Hepatocyte (in vitro differentiated cells): ENCODE results near the gene HSDL2. TPM values are rescaled to one million over a fixed set of nuclear protein-coding genes. Genes with fewer than 3 reads are reported as not detected.

Experiments
- DNase-seq: peaks from one replicate; pipeline ENCODE4 v3.0.0-alpha.2; 2016; ENCODE audit warnings: low spot score
- H2AFZ ChIP-seq: fragments of 200-600 bp; sonication (generic); 2 replicates; pipeline ENCODE4 v1.6.0; 2016; ENCODE audit warnings: antibody characterized with exemption, mild to moderate bottlenecking
- H3K27ac ChIP-seq: fragments of 200-600 bp; sonication (generic); 2 replicates; pipeline ENCODE4 v1.5.1; 2016; ENCODE audit warnings: mild to moderate bottlenecking
- H3K27me3 ChIP-seq: fragments of 200-600 bp; sonication (generic); 2 replicates; pipeline ENCODE4 v1.6.1; 2016
- H3K36me3 ChIP-seq: fragments of 200-600 bp; sonication (generic); replicated peaks from 2 replicates; pipeline ENCODE4 v1.5.1; 2016; ENCODE audit warnings: low read depth; ENCODE audit not compliant: insufficient read depth
- H3K4me1 ChIP-seq: fragments of 200-600 bp; sonication (generic); 2 replicates; pipeline ENCODE4 v1.5.1; 2016; ENCODE audit warnings: mild to moderate bottlenecking, moderate library complexity; ENCODE audit not compliant: insufficient read depth
- H3K4me2 ChIP-seq: fragments of 200-600 bp; sonication (generic); 2 replicates; pipeline ENCODE4 v1.6.0; 2016
- H3K4me3 ChIP-seq: fragments of 200-600 bp; sonication (generic); 2 replicates; pipeline ENCODE4 v1.5.1; 2016; ENCODE audit warnings: mild to moderate bottlenecking
- H3K79me2 ChIP-seq: fragments of 200-600 bp; sonication (generic); 2 replicates; pipeline ENCODE4 v1.6.0; 2017; ENCODE audit warnings: mild to moderate bottlenecking
- H3K9me2 ChIP-seq: fragments of 200-600 bp; sonication (generic); replicated peaks from 2 replicates; pipeline ENCODE4 v1.6.0; 2017; ENCODE audit warnings: mild to moderate bottlenecking; ENCODE audit not compliant: insufficient read depth
- H3K9me3 ChIP-seq: fragments of 200-600 bp; sonication (generic); 2 replicates; pipeline ENCODE4 v1.5.1; 2016; ENCODE audit warnings: low read depth, mild to moderate bottlenecking
- H4K20me1 ChIP-seq: fragments of 200-600 bp; sonication (generic); 2 replicates; pipeline ENCODE4 v1.6.0; 2016; ENCODE audit warnings: mild to moderate bottlenecking; ENCODE audit not compliant: insufficient read depth, poor library complexity, severe bottlenecking
- EZH2 ChIP-seq: fragments of 200-600 bp; sonication (generic); IDR thresholded peaks from 2 replicates; pipeline ENCODE4 v1.6.1; 2016; ENCODE audit warnings: antibody characterized with exemption, mild to moderate bottlenecking, borderline replicate concordance
- EZH2phosphoT487 ChIP-seq: fragments of 200-600 bp; sonication (generic); IDR thresholded peaks from one replicate; pipeline ENCODE4 v1.6.1; 2018; ENCODE audit warnings: antibody characterized with exemption, mild to moderate bottlenecking, low read depth, moderate library complexity; ENCODE audit not compliant: unreplicated experiment, severe bottlenecking
- WGBS: methylation state at CpG from one replicate; pipeline ENCODE4 v1.1.6; 2016; ENCODE audit warnings: low lambda C conversion rate; ENCODE audit errors: missing lambda C conversion rate; 5-methylcytosine and 5-hydroxymethylcytosine counted together
- polyA plus RNA-seq: library from polyadenylated mRNA; unstranded; fragments of >200 nt; fragmentation: Nextera tagmentation; extraction: Ambion mirVana; gene quantifications from 2 replicates; pipeline ENCODE4 v1.2.1, GENCODE V29; 2016
- total RNA-seq: library from RNA; depleted of rRNA; stranded (reverse); fragments of >200 nt; gene quantifications from 2 replicates; pipeline ENCODE4 v1.2.3, GENCODE V29; 2014
- TF ChIP-seq, protein P1 (sequence below): fragments of 200-600 bp; sonication (generic); IDR thresholded peaks from 2 replicates; pipeline ENCODE4 v1.5.1; 2016; ENCODE audit warnings: antibody characterized with exemption, mild to moderate bottlenecking; ENCODE audit not compliant: poor library complexity

Gene HSDL2
- total and polyA plus RNA-seq, 2 experiments from 2014 or later = 50.0 to 97.3 TPM

DNA sequence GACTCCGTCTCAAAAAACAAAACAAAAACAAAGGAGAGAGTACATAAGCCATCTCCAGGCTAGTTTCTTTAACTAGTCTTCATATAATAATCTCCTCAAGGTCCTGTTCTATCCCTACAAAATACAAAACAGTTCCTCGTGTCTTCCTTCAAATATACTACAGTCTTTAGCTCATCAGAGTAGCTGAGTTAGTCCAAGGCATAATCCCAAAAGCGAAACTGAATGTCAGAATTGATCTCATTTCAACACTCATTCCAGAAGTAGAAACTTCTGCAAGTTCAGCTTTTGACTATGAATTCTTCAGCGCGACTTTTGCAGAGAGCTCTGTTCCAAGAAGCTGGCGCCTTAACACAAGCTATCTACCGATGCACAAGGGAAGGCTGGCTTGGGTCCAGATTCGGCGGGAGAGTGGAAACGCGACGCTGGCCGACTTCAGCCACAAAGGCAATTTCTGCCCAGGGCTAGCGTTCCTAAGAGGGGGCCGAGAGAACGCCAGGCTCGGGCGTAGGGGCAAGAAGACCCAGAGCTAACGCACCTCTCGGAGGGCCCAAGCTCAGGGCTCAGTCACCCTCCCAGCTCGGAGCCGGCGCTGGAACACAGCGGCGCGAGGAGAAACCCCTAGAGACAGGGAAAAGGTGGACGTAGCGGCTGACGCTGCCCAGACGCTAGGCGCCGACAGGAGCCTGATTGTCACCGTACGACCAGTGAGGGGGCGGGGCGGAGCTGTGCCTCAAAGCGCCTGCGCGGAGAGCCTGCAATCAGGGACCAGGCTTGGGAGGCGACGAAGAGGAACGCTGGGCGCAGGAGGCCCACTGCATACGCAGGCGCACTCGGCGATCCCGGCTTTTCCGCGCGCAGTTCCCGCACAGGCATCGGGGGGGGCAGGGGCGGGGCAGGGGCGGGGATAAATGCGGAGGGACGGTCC is 469 bp upstream of the HSDL2 start:
- peaks cover 29% of the 10 kb centered on the region for H3K4me1 ChIP-seq
- peaks cover 58% of the 10 kb centered on the region for H3K79me2 ChIP-seq
- H2AFZ ChIP-seq = peak overlapping the region; percentile 41
- H3K36me3 ChIP-seq = no peaks in the 10 kb centered on the region
- peak; percentile 99 for DNase-seq
- no peaks in the 10 kb centered on the region for H3K27me3 ChIP-seq
- TF ChIP-seq EZH2phosphoT487 = no peak
- H3K4me2 ChIP-seq = peak overlapping the region; percentile 83
- H3K9me2 ChIP-seq = no peaks in the 10 kb centered on the region
- 3% methylated on average over 54 of the region's 57 CpGs for WGBS
- H3K27ac ChIP-seq = peak overlapping the region; percentile 96
- peaks cover under 1% of the 10 kb centered on the region for H4K20me1 ChIP-seq
- peak overlapping the region; percentile 55 for H3K4me3 ChIP-seq
- no peaks in the 10 kb centered on the region for H3K9me3 ChIP-seq

- H3K79me2 ChIP-seq = peaks cover 70% of the 10 kb centered on the region
- no peaks in the 10 kb centered on the region for H3K27me3 ChIP-seq
- H3K4me1 ChIP-seq = peaks cover 36% of the 10 kb centered on the region
- H2AFZ ChIP-seq = peak overlapping the region; percentile 68
- no peaks in the 10 kb centered on the region for H3K9me3 ChIP-seq
- WGBS = 47% methylated on average over 7 of the region's 7 CpGs
- peaks cover 2% of the 10 kb centered on the region for H4K20me1 ChIP-seq
- peak overlapping the region; percentile 74 for H3K4me2 ChIP-seq
- peak overlapping the region; percentile 95 for H3K27ac ChIP-seq
- TF ChIP-seq EZH2phosphoT487 = no peak
- no peak for TF ChIP-seq EZH2
- TF ChIP-seq, protein P1, sequence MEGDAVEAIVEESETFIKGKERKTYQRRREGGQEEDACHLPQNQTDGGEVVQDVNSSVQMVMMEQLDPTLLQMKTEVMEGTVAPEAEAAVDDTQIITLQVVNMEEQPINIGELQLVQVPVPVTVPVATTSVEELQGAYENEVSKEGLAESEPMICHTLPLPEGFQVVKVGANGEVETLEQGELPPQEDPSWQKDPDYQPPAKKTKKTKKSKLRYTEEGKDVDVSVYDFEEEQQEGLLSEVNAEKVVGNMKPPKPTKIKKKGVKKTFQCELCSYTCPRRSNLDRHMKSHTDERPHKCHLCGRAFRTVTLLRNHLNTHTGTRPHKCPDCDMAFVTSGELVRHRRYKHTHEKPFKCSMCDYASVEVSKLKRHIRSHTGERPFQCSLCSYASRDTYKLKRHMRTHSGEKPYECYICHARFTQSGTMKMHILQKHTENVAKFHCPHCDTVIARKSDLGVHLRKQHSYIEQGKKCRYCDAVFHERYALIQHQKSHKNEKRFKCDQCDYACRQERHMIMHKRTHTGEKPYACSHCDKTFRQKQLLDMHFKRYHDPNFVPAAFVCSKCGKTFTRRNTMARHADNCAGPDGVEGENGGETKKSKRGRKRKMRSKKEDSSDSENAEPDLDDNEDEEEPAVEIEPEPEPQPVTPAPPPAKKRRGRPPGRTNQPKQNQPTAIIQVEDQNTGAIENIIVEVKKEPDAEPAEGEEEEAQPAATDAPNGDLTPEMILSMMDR = no peak
- no peaks in the 10 kb centered on the region for H3K36me3 ChIP-seq
- H3K9me2 ChIP-seq = no peaks in the 10 kb centered on the region
- H3K4me3 ChIP-seq = peak overlapping the region; percentile 50
- peak; percentile 34 for DNase-seq
These were observed 915 bp downstream of the HSDL2 start for GRCh38 chr9:112380825-112381221.

DNA sequence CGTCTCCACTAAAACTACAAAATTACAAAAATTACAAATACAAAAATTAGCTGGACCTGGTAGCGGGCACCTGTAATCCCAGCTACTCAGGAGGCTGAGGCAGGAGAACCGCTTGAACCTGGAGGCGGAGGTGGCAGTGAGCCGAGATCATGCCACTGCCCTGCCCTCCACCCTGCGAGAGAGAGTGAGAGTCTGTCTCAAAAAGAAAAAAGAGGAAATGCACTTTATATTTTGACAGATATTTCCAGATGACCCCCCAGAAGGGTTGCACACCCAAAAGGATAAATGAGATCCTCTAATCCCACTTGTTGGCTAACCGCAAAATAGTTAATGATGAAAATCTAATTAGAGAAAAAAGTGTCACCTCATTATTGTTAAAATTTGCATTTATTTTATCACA is 2.2 kb downstream of the HSDL2 start:
- no peak for TF ChIP-seq EZH2
- TF ChIP-seq, protein P1 = no peak
- no peak for TF ChIP-seq EZH2phosphoT487
- Histone ChIP-seq H3K27me3 (no peaks in the 10 kb centered on the region), H3K4me2 (peak overlapping the region; percentile 74), H3K79me2 (peaks cover 75% of the 10 kb centered on the region), H3K9me2 (no peaks in the 10 kb centered on the region), H3K4me1 (peaks cover 35% of the 10 kb centered on the region), H3K4me3 (no peak overlapping the region), H2AFZ (no peak overlapping the region), H3K9me3 (no peaks in the 10 kb centered on the region), H3K27ac (peak overlapping the region; percentile 95), H4K20me1 (peaks cover 2% of the 10 kb centered on the region), H3K36me3 (no peaks in the 10 kb centered on the region)
- 99% methylated on average over 7 of the region's 7 CpGs for whole genome bisulfite sequencing
- no peak for DNase-seq
